Measurements from ENCODE around the gene SLC2A5. TPM values are rescaled to one million over a fixed set of nuclear protein-coding genes. Genes with fewer than 3 reads are reported as not detected.

Gene SLC2A5
- 10 to 100 TPM in 1 of 2 donors, 1 to 10 TPM in 1; 5.8 to 17.5 TPM for total RNA-seq
- polyA plus RNA-seq, result 10 to 100 TPM in 1 of 2 donors, under 1 TPM in 1; 0.31 to 10.5 TPM
- long read RNA-seq, donor 1, full-length matches to known transcripts, result 10 of 13 reads
- long read RNA-seq, donor 1, partial matches to known transcripts, result 2 of 13 reads
- long read RNA-seq, donor 1, other reads (novel, unspliced or antisense), result 1 of 13 reads
- long read RNA-seq, donor 2, full-length matches to known transcripts, result 7 of 11 reads
- long read RNA-seq, donor 2, partial matches to known transcripts, result 3 of 11 reads
- long read RNA-seq, donor 2, other reads (novel, unspliced or antisense), result 1 of 11 reads

- Histone ChIP-seq H3K36me3 (ENCODE audit: control insufficient read depth in 1 of 2, insufficient read depth in 2 of 2, low read length in 1 of 2) (no peaks in the 10 kb centered on the region), H3K4me3 (ENCODE audit: low read length in 2 of 2) (no peak within 1 kb of the TSS), H3K27me3 (ENCODE audit: control insufficient read depth in 1 of 2, insufficient read depth in 2 of 2, low read length in 1 of 2) (no peaks in the 10 kb centered on the region), H3K4me1 (ENCODE audit: control insufficient read depth in 1 of 2, insufficient read depth in 2 of 2, low read length in 2 of 2) (no peaks in the 10 kb centered on the region), H3K9me3 (ENCODE audit: control insufficient read depth, low read length) (no peaks in the 10 kb centered on the region), H3K27ac (ENCODE audit: low read depth in 1 of 2, low read length in 2 of 2) (no peak within 1 kb of the TSS)
- peak; percentile 23 for ATAC-seq (ENCODE audit: low FRiP score)
- whole genome bisulfite sequencing, 2 donors, result 13 to 14% methylated on average over 8 of the region's 8 CpGs
- intact Hi-C loops (cut with DNase I), result no loop called here
- DNase-seq, result no peak
Observed at GRCh38 chr1:9069326-9070100, at the start of gene SLC2A5. TSS of gene SLC2A5 (minus strand) at chr1:9069635. CDS start at chr1:9069536, 99 bp downstream.

GRCh38 chr1:9118186-9118585 lies 48.8 kb upstream of the SLC2A5 start:
- H3K36me3 ChIP-seq (ENCODE audit: control insufficient read depth in 1 of 2, insufficient read depth in 2 of 2, low read length in 1 of 2), result peaks cover 0 to 1% of the 10 kb centered on the region in 2 donors
- H3K4me3 ChIP-seq (ENCODE audit: low read length in 2 of 2), result no peak overlapping the region
- no peaks in the 10 kb centered on the region for H3K4me1 ChIP-seq (ENCODE audit: control insufficient read depth in 1 of 2, insufficient read depth in 2 of 2, low read length in 2 of 2)
- H3K27ac ChIP-seq (ENCODE audit: low read depth in 1 of 2, low read length in 2 of 2), result no peak overlapping the region
- H3K9me3 ChIP-seq (ENCODE audit: control insufficient read depth, low read length), result no peaks in the 10 kb centered on the region
- ATAC-seq (ENCODE audit: low FRiP score) (no peak), DNase-seq (no peak)
- intact Hi-C loops (cut with DNase I), result no loop called here
- WGBS, 2 donors, result 77 to 78% methylated on average over 7 of the region's 7 CpGs
- H3K27me3 ChIP-seq (ENCODE audit: control insufficient read depth in 1 of 2, insufficient read depth in 2 of 2, low read length in 1 of 2), result no peaks in the 10 kb centered on the region

GRCh38 chr1:9115351-9116205 lies 46.1 kb upstream of the SLC2A5 start:
- Histone ChIP-seq H3K27me3 (ENCODE audit: control insufficient read depth in 1 of 2, insufficient read depth in 2 of 2, low read length in 1 of 2) (no peaks in the 10 kb centered on the region), H3K9me3 (ENCODE audit: control insufficient read depth, low read length) (no peaks in the 10 kb centered on the region), H3K27ac (ENCODE audit: low read depth in 1 of 2, low read length in 2 of 2) (no peak overlapping the region), H3K36me3 (ENCODE audit: control insufficient read depth in 1 of 2, insufficient read depth in 2 of 2, low read length in 1 of 2) (peaks cover 0 to 1% of the 10 kb centered on the region in 2 donors), H3K4me1 (ENCODE audit: control insufficient read depth in 1 of 2, insufficient read depth in 2 of 2, low read length in 2 of 2) (no peaks in the 10 kb centered on the region), H3K4me3 (ENCODE audit: low read length in 2 of 2) (no peak overlapping the region)
- peak in 1 of 2 donors; percentile 1 for DNase-seq
- no peak for ATAC-seq (ENCODE audit: low FRiP score)
- WGBS, 2 donors, result 86 to 88% methylated on average over 5 of the region's 5 CpGs
- intact Hi-C loops (cut with DNase I), result no loop called here

- DNase-seq (peak in 1 of 2 donors; percentile 31), ATAC-seq (ENCODE audit: low FRiP score) (no peak)
- intact Hi-C loops (cut with DNase I), result loop anchor here in 1 of 2 donors (5.0 kb wide), 1 partner anchor 84 kb away; no protein-coding TSS in a partner anchor
- Histone ChIP-seq H3K9me3 (ENCODE audit: control insufficient read depth, low read length) (no peaks in the 10 kb centered on the region), H3K4me3 (ENCODE audit: low read length in 2 of 2) (no peak overlapping the region), H3K36me3 (ENCODE audit: control insufficient read depth in 1 of 2, insufficient read depth in 2 of 2, low read length in 1 of 2) (peaks cover 0 to 1% of the 10 kb centered on the region in 2 donors), H3K27me3 (ENCODE audit: control insufficient read depth in 1 of 2, insufficient read depth in 2 of 2, low read length in 1 of 2) (no peaks in the 10 kb centered on the region), H3K4me1 (ENCODE audit: control insufficient read depth in 1 of 2, insufficient read depth in 2 of 2, low read length in 2 of 2) (no peaks in the 10 kb centered on the region), H3K27ac (ENCODE audit: low read depth in 1 of 2, low read length in 2 of 2) (no peak overlapping the region)
- WGBS, 2 donors, result 93 to 94% methylated on average over 13 of the region's 13 CpGs
Observed at GRCh38 chr1:9112961-9113880, 43.8 kb upstream of the SLC2A5 start.

- ATAC-seq (ENCODE audit: low FRiP score), result no peak
- Histone ChIP-seq H3K9me3 (ENCODE audit: control insufficient read depth, low read length) (no peaks in the 10 kb centered on the region), H3K36me3 (ENCODE audit: control insufficient read depth in 1 of 2, insufficient read depth in 2 of 2, low read length in 1 of 2) (no peaks in the 10 kb centered on the region), H3K27me3 (ENCODE audit: control insufficient read depth in 1 of 2, insufficient read depth in 2 of 2, low read length in 1 of 2) (no peaks in the 10 kb centered on the region), H3K4me1 (ENCODE audit: control insufficient read depth in 1 of 2, insufficient read depth in 2 of 2, low read length in 2 of 2) (no peaks in the 10 kb centered on the region), H3K4me3 (ENCODE audit: low read length in 2 of 2) (no peak overlapping the region), H3K27ac (ENCODE audit: low read depth in 1 of 2, low read length in 2 of 2) (no peak overlapping the region)
- intact Hi-C loops (cut with DNase I), result loop anchor here (2.0 to 5.0 kb wide), 2 partner anchors 85 kb away; no protein-coding TSS in a partner anchor
- 94 to 97% methylated on average over 9 of the region's 9 CpGs for WGBS, 2 donors
- DNase-seq, result peak in 1 of 2 donors; percentile 29
Observed at GRCh38 chr1:9111957-9112356, 42.5 kb upstream of the SLC2A5 start.

GRCh38 chr1:9111357-9111691 lies 41.9 kb upstream of the SLC2A5 start:
- Histone ChIP-seq H3K9me3 (ENCODE audit: control insufficient read depth, low read length) (no peaks in the 10 kb centered on the region), H3K36me3 (ENCODE audit: control insufficient read depth in 1 of 2, insufficient read depth in 2 of 2, low read length in 1 of 2) (no peaks in the 10 kb centered on the region), H3K27me3 (ENCODE audit: control insufficient read depth in 1 of 2, insufficient read depth in 2 of 2, low read length in 1 of 2) (no peaks in the 10 kb centered on the region), H3K4me3 (ENCODE audit: low read length in 2 of 2) (no peak overlapping the region), H3K4me1 (ENCODE audit: control insufficient read depth in 1 of 2, insufficient read depth in 2 of 2, low read length in 2 of 2) (no peaks in the 10 kb centered on the region), H3K27ac (ENCODE audit: low read depth in 1 of 2, low read length in 2 of 2) (no peak overlapping the region)
- WGBS, 2 donors, result 90 to 92% methylated on average over 13 of the region's 13 CpGs
- intact Hi-C loops (cut with DNase I), result loop anchor here (2.0 to 5.0 kb wide), 2 partner anchors 85 to 86 kb away; no protein-coding TSS in a partner anchor
- DNase-seq, result no peak
- ATAC-seq (ENCODE audit: low FRiP score), result no peak

- no peaks in the 10 kb centered on the region for H3K4me1 ChIP-seq (ENCODE audit: control insufficient read depth in 1 of 2, insufficient read depth in 2 of 2, low read length in 2 of 2)
- H3K27ac ChIP-seq (ENCODE audit: low read depth in 1 of 2, low read length in 2 of 2), result no peak overlapping the region
- DNase-seq (peak; percentile 93 to 97), ATAC-seq (ENCODE audit: low FRiP score) (peak; percentile 87)
- 37 to 42% methylated on average over 18 of the region's 18 CpGs for WGBS, 2 donors
- no peaks in the 10 kb centered on the region for H3K27me3 ChIP-seq (ENCODE audit: control insufficient read depth in 1 of 2, insufficient read depth in 2 of 2, low read length in 1 of 2)
- no peaks in the 10 kb centered on the region for H3K36me3 ChIP-seq (ENCODE audit: control insufficient read depth in 1 of 2, insufficient read depth in 2 of 2, low read length in 1 of 2)
- intact Hi-C loops (cut with DNase I), result loop anchor here (2.0 to 5.0 kb wide), 2 partner anchors 86 kb away; no protein-coding TSS in a partner anchor
- H3K9me3 ChIP-seq (ENCODE audit: control insufficient read depth, low read length), result no peaks in the 10 kb centered on the region
- no peak overlapping the region for H3K4me3 ChIP-seq (ENCODE audit: low read length in 2 of 2)
Observed at GRCh38 chr1:9110669-9111356, 41.4 kb upstream of the SLC2A5 start.

Measured in aorta (tissue), 5 donors.